K562 (cell line): ENCODE measurements around the gene WFDC1. TPM values are rescaled to one million over a fixed set of nuclear protein-coding genes. Genes with fewer than 3 reads are reported as not detected.
A peak's percentile ranks its signal among the peaks of the same experiment; 100 is the strongest.
"Not testable (repeated sequence)": the region's sequence is repeated elsewhere in the genome, so short reads cannot be mapped to it uniquely, and the experiment has no call there.

Experiments
- ATAC-seq: fragments of 200-7000 bp; cut with Tn5 transposase; 3 replicates; pipeline ENCODE4 v1.9.1; 2020; ENCODE audit warnings: moderate library complexity
- BruUV-seq: library from RNA; stranded (reverse); fragments of 400-500 nt; replicated peaks from 2 replicates; lab custom pipeline; 2021; lab: Mats Ljungman, UMichigan
- CTCF ChIA-PET: fragments of 300-600 bp; formaldehyde crosslinking; extraction: SDS; loops from one replicate; lab custom pipeline; 2021; ENCODE audit warnings: low intra/inter-chr PET ratio; lab: Yijun Ruan, JAX
- POLR2A ChIA-PET: fragments of 300-600, 350-650 bp; sonication (Branson Sonifier 250); formaldehyde crosslinking; extraction: SDS; loops from one replicate; lab custom pipeline; 2021; ENCODE audit warnings: antibody characterized with exemption, inconsistent platforms; lab: Yijun Ruan, JAX
- DNase-seq, 4 experiments: peaks; one replicate each; pipeline versions ENCODE4 v3.0.0 to v3.0.0-alpha.2; 2011 to 2018; ENCODE audit warnings: low spot score in 3 of 4, mixed read lengths in 3 of 4; ENCODE audit errors: extremely low read depth in 1 of 4
- FAIRE-seq: peaks from 2 replicates; lab custom pipeline; 2011; peaks lifted over from hg19 to GRCh38; lab: Jason Lieb, UNC
- H2AFZ ChIP-seq: 2 replicates; pipeline ENCODE4 v1.6.0; 2011; ENCODE audit warnings: low read depth, low read length, control low read depth, inconsistent platforms
- H3K27ac ChIP-seq: fragments of 200-600 bp; 3 replicates; pipeline ENCODE4 v1.8.0; 2011; ENCODE audit warnings: low read depth, mild to moderate bottlenecking, control low read depth, inconsistent platforms, low read length, moderate library complexity, mixed read lengths; ENCODE audit errors: extremely low read depth
- H3K27me3 ChIP-seq, 2 experiments: fragments of 300-600 bp in 1 of 2; 2 replicates in 1 of 2; 3 replicates in 1 of 2; pipeline versions ENCODE4 v1.6.0 to v1.8.0; 2011; ENCODE audit warnings: inconsistent platforms in 2 of 2, low read length in 2 of 2, mild to moderate bottlenecking in 1 of 2, mixed read lengths in 1 of 2, moderate library complexity in 1 of 2; ENCODE audit not compliant: control insufficient read depth in 2 of 2, insufficient read depth in 2 of 2
- H3K36me3 ChIP-seq: fragments of 300-600 bp; 3 replicates; pipeline ENCODE4 v1.8.0; 2011; ENCODE audit warnings: mild to moderate bottlenecking, low read length, inconsistent platforms; ENCODE audit not compliant: control insufficient read depth, insufficient read depth
- H3K4me1 ChIP-seq, 2 experiments: fragments of 200-600 bp in 1 of 2; replicated peaks in 1 of 2; 2 replicates in 1 of 2; 3 replicates in 1 of 2; pipeline versions ENCODE4 v1.5.1 to v1.8.0; 2011; ENCODE audit warnings: inconsistent platforms in 2 of 2, low read length in 2 of 2, mild to moderate bottlenecking in 1 of 2, mixed read lengths in 1 of 2, moderate library complexity in 1 of 2; ENCODE audit not compliant: control insufficient read depth in 2 of 2, insufficient read depth in 2 of 2
- H3K4me2 ChIP-seq: 2 replicates; pipeline ENCODE4 v1.6.1; 2011; ENCODE audit warnings: low read length, control low read depth, inconsistent platforms, mixed read lengths; ENCODE audit not compliant: insufficient read depth
- H3K4me3 ChIP-seq: fragments of 200-600 bp; sonication (generic), shearing (Covaris generic); 2 replicates; pipeline ENCODE4 v1.5.1; 2016; ENCODE audit warnings: control low read depth, inconsistent platforms
- H3K79me2 ChIP-seq: fragments of 200-600 bp; 3 replicates; pipeline ENCODE4 v1.8.0; 2011; ENCODE audit warnings: low read length, inconsistent platforms; ENCODE audit not compliant: control insufficient read depth, insufficient read depth
- H3K9ac ChIP-seq, 2 experiments: 2 replicates each; pipeline versions ENCODE4 v1.6.0 to v1.6.1; 2011; ENCODE audit warnings: low read depth in 2 of 2, low read length in 2 of 2, control low read depth in 1 of 2, inconsistent platforms in 1 of 2, mild to moderate bottlenecking in 1 of 2, mixed read lengths in 1 of 2; ENCODE audit not compliant: insufficient read depth in 1 of 2
- H3K9me1 ChIP-seq: one replicate; pipeline ENCODE4 v1.6.0; 2011; ENCODE audit warnings: inconsistent platforms, mild to moderate bottlenecking, low read length, moderate library complexity; ENCODE audit not compliant: control insufficient read depth, insufficient read depth
- H3K9me3 ChIP-seq: replicated peaks from 2 replicates; pipeline ENCODE4 v1.5.1; 2011; ENCODE audit warnings: low read depth, low read length, inconsistent platforms; ENCODE audit not compliant: control insufficient read depth, insufficient read depth
- H4K20me1 ChIP-seq: replicated peaks from 2 replicates; pipeline ENCODE4 v1.6.1; 2011; ENCODE audit warnings: low read length, inconsistent platforms, mixed read lengths; ENCODE audit not compliant: control insufficient read depth, insufficient read depth
- DNMT1 ChIP-seq: fragments of 450-650 bp; IDR thresholded peaks from 2 replicates; pipeline ENCODE4 v1.6.1; 2016; ENCODE audit warnings: antibody characterized with exemption, mild to moderate bottlenecking
- GABPA ChIP-seq: fragments of 200-800 bp; sonication (Bioruptor generic); conservative IDR thresholded peaks from 2 replicates; pipeline ENCODE4 v1.6.1; 2016; ENCODE audit warnings: low read depth, missing genetic modification characterization, missing compliant biosample characterization
- HCFC1 ChIP-seq: IDR thresholded peaks from 2 replicates; pipeline ENCODE4 v1.6.1; 2012; ENCODE audit warnings: low read depth, low read length, improper control_type of control experiment
- IFI16 ChIP-seq: fragments of 250-450 bp; sonication (Bioruptor Pico); IDR thresholded peaks from 2 replicates; pipeline ENCODE4 v2.1.2; 2022; ENCODE audit warnings: mild to moderate bottlenecking, inconsistent platforms
- MXI1 ChIP-seq: IDR thresholded peaks from 2 replicates; pipeline ENCODE4 v1.6.1; 2011; ENCODE audit warnings: low read depth, mild to moderate bottlenecking, improper control_type of control experiment, low read length
- WHSC1 ChIP-seq: IDR thresholded peaks from one replicate; pipeline ENCODE4 v1.6.1; 2012; ENCODE audit warnings: low read length, control low read depth, inconsistent platforms
- ZNF324 ChIP-seq: fragments of 250-450 bp; sonication (Bioruptor Pico); IDR thresholded peaks from 2 replicates; pipeline ENCODE4 v1.4.0; 2020; ENCODE audit warnings: mild to moderate bottlenecking
- WGBS: fragments of 100-300 bp; shearing (Covaris generic); methylation state at CpG from one replicate; pipeline ENCODE4 v1.1.6; 2016; ENCODE audit warnings: low coverage, mixed read lengths; ENCODE audit not compliant: insufficient coverage; ENCODE audit errors: missing lambda C conversion rate; 5-methylcytosine and 5-hydroxymethylcytosine counted together
- in situ Hi-C: fragments of 300-500 bp; cut with MboI; formaldehyde crosslinking; loops from 4 replicates; pipeline ENCODE4 v1.15.0; 2018; ENCODE audit warnings: inconsistent platforms, mixed read lengths
- intact Hi-C: fragments of 100-400 bp; cut with micrococcal nuclease; formaldehyde crosslinking; loops from 2 replicates; pipeline ENCODE4 v1.14.2; 2022
- polyA plus RNA-seq, 8 experiments: library from polyadenylated mRNA; depleted of rRNA in 4 of 8; stranded (reverse) in 5 of 8; unstranded in 3 of 8; fragments of >200 nt; fragmentation: Nextera tagmentation in 2 of 8; fragmentation: Illumina TruSeq in 1 of 8; extraction: Ambion mirVana in 2 of 8; extraction: Trizol in 1 of 8; gene quantifications; 2 replicates each; pipeline versions ENCODE4 v1.2.1 to v1.2.3, GENCODE V29; 2011 to 2014; ENCODE audit warnings: inconsistent platforms in 1 of 8, missing spikeins in 1 of 8
- total RNA-seq, 7 experiments: library from RNA; depleted of rRNA in 6 of 7; stranded (reverse); fragments of >200 nt in 6 of 7; fragmentation: Illumina TruSeq in 2 of 7; extraction: Trizol in 2 of 7; gene quantifications; 2 replicates each; pipeline versions ENCODE4 v1.2.1 to v1.2.3, GENCODE V29; 2011 to 2021; ENCODE audit warnings: low replicate concordance in 1 of 7
- TF ChIP-seq, protein P1 (sequence below): fragments of 450-650 bp; IDR thresholded peaks from 2 replicates; pipeline ENCODE4 v1.6.1; 2016; ENCODE audit warnings: borderline replicate concordance
- TF ChIP-seq, protein P2 (sequence below): fragments of 450-650 bp; IDR thresholded peaks from 2 replicates; pipeline ENCODE4 v1.6.1; 2016

Gene WFDC1
- total and polyA plus RNA-seq, 9 of the 15 experiments (the other 6 are each of a cell fraction or from before 2014, with no cell fraction given) = not detected

DNA sequence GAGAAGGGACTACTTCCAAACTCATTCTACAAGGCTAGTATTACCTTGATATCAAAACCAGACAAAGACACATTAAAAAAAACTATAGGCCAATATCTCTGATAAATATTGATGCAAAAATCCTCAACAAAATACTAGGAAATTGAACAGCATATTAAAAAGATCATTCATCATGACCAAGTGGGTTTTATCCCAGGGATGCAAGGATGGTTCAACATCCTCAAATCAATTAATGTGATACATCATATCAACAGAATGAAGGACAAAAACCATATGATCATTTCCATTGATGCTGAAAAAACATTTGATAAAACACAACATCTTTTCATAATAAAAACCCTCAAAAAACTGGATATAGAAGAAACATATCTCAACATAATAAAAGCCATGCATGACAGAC lies 42.6 kb downstream of the WFDC1 start:
- in situ Hi-C loops, H3K4me3 ChIP-seq, ATAC-seq, H3K4me1 ChIP-seq, H4K20me1 ChIP-seq, H3K36me3 ChIP-seq, H3K4me2 ChIP-seq, H3K79me2 ChIP-seq, H3K9ac ChIP-seq, BruUV-seq, H2AFZ ChIP-seq, H3K9me1 ChIP-seq, DNase-seq, H3K27ac ChIP-seq, H3K9me3 ChIP-seq, intact Hi-C loops, CTCF ChIA-PET: not testable (repeated sequence)
- FAIRE-seq = peak; percentile 35
- peaks cover 38 to 47% of the 10 kb centered on the region in 2 experiments; a peak in 4 of 5 replicates for H3K27me3 ChIP-seq
- TF ChIP-seq ZNF324 (CRISPR knock-in tag) = peak; percentile 96
- POLR2A ChIA-PET = interaction anchor here (0.5 kb wide), 1 partner anchor 475 kb away, joined by 3 read pairs; no protein-coding TSS in a partner anchor

DNA sequence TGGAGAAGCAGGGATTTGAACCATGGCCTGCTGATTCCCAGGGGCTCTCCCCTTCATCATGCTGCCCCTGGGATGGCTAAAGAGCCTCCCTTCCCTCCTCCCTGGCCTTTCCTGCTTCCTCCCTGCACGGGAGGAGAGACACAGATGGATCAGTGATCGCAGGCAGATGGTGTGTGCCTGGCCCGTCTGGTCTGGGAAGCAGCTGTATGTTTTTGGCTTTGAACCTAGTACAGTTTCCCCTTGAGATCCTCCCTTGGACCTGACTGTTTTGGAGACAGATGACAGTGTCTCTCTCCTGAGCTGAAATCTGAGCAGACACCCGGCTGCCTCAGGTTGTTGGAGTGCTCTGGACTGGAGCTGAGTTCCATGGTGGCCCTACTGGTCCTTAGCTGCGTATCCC lies 44.6 kb downstream of the WFDC1 start:
- H3K4me3 ChIP-seq = no peak overlapping the region
- H3K9me3 ChIP-seq = no peaks in the 10 kb centered on the region; the same call in 1 of the 2 replicates
- DNase-seq (no peak), FAIRE-seq (no peak), ATAC-seq (no peak; the same call in 2 of the 3 replicates)
- no peak overlapping the region for H3K27ac ChIP-seq
- intact Hi-C loops = no loop called here
- ChIA-PET POLR2A (no interaction called here), CTCF (no interaction called here)
- BruUV-seq = no TSS peak
- in situ Hi-C loops = no loop called here
- peaks cover 2% of the 10 kb centered on the region; the same call in 1 of the 2 replicates for H4K20me1 ChIP-seq
- no peak for TF ChIP-seq IFI16
- no peak for TF ChIP-seq WHSC1
- TF ChIP-seq HCFC1 = no peak
- no peak for TF ChIP-seq DNMT1
- no peak for TF ChIP-seq MXI1
- TF ChIP-seq GABPA (tag) = no peak
- TF ChIP-seq, protein P1, sequence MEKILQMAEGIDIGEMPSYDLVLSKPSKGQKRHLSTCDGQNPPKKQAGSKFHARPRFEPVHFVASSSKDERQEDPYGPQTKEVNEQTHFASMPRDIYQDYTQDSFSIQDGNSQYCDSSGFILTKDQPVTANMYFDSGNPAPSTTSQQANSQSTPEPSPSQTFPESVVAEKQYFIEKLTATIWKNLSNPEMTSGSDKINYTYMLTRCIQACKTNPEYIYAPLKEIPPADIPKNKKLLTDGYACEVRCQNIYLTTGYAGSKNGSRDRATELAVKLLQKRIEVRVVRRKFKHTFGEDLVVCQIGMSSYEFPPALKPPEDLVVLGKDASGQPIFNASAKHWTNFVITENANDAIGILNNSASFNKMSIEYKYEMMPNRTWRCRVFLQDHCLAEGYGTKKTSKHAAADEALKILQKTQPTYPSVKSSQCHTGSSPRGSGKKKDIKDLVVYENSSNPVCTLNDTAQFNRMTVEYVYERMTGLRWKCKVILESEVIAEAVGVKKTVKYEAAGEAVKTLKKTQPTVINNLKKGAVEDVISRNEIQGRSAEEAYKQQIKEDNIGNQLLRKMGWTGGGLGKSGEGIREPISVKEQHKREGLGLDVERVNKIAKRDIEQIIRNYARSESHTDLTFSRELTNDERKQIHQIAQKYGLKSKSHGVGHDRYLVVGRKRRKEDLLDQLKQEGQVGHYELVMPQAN = no peak
- TF ChIP-seq, protein P2, sequence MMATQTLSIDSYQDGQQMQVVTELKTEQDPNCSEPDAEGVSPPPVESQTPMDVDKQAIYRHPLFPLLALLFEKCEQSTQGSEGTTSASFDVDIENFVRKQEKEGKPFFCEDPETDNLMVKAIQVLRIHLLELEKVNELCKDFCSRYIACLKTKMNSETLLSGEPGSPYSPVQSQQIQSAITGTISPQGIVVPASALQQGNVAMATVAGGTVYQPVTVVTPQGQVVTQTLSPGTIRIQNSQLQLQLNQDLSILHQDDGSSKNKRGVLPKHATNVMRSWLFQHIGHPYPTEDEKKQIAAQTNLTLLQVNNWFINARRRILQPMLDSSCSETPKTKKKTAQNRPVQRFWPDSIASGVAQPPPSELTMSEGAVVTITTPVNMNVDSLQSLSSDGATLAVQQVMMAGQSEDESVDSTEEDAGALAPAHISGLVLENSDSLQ = no peak
- H3K4me1 ChIP-seq = no peaks in the 10 kb centered on the region
- no peaks in the 10 kb centered on the region for H3K36me3 ChIP-seq
- no peaks in the 10 kb centered on the region for H3K79me2 ChIP-seq
- H3K4me2 ChIP-seq = no peak overlapping the region
- no peaks in the 10 kb centered on the region for H3K9me1 ChIP-seq
- H3K27me3 ChIP-seq = peaks cover 39 to 51% of the 10 kb centered on the region in 2 experiments
- H3K9ac ChIP-seq = no peak overlapping the region
- WGBS = 0% methylated on average over 5 of the region's 5 CpGs
- no peak overlapping the region for H2AFZ ChIP-seq
